ENCODE measurements around the gene ARHGAP26. TPM values are rescaled to one million over a fixed set of nuclear protein-coding genes. Genes with fewer than 3 reads are reported as not detected.
A peak's percentile ranks its signal among the peaks of the same experiment; 100 is the strongest.

Gene ARHGAP26
- total RNA-seq, 1 experiment from 2014 or later: 79.8 TPM

GRCh38 chr5:142821733-142822487, 51.7 kb downstream of the ARHGAP26 start:
- H3K9me3 ChIP-seq: no peaks in the 10 kb centered on the region
- intact Hi-C loops (cut with micrococcal nuclease; ENCODE audit: unreplicated experiment): loop anchor here (1.0 kb wide), 1 partner anchor 26 kb away; no protein-coding TSS in a partner anchor
- H3K27me3 ChIP-seq (replicated peaks; ENCODE audit: control insufficient read depth, insufficient read depth, low read length): no peaks in the 10 kb centered on the region
- Mint-ChIP-seq H3K27ac (ENCODE audit: unreplicated experiment) (peak overlapping the region; percentile 60), H3K9me3 (ENCODE audit: unreplicated experiment) (no peaks in the 10 kb centered on the region), H3K4me1 (ENCODE audit: low read depth, unreplicated experiment) (peaks cover 60% of the 10 kb centered on the region), H3K4me3 (ENCODE audit: unreplicated experiment) (peak overlapping the region; percentile 30), H3K27me3 (ENCODE audit: insufficient read depth, unreplicated experiment) (no peaks in the 10 kb centered on the region), H3K36me3 (ENCODE audit: insufficient read depth, unreplicated experiment) (peaks cover 4% of the 10 kb centered on the region)
- TF ChIP-seq, protein P1, sequence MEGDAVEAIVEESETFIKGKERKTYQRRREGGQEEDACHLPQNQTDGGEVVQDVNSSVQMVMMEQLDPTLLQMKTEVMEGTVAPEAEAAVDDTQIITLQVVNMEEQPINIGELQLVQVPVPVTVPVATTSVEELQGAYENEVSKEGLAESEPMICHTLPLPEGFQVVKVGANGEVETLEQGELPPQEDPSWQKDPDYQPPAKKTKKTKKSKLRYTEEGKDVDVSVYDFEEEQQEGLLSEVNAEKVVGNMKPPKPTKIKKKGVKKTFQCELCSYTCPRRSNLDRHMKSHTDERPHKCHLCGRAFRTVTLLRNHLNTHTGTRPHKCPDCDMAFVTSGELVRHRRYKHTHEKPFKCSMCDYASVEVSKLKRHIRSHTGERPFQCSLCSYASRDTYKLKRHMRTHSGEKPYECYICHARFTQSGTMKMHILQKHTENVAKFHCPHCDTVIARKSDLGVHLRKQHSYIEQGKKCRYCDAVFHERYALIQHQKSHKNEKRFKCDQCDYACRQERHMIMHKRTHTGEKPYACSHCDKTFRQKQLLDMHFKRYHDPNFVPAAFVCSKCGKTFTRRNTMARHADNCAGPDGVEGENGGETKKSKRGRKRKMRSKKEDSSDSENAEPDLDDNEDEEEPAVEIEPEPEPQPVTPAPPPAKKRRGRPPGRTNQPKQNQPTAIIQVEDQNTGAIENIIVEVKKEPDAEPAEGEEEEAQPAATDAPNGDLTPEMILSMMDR (IDR thresholded peaks at IDR 0.05; ENCODE audit: insufficient read depth in 1 of 2, low read depth in 1 of 2, low read length in 1 of 2, severe bottlenecking in 1 of 2, unreplicated experiment in 1 of 2): no peak
- POLR2A ChIA-PET: interaction anchor here (1.2 kb wide), 1 partner anchor 12 kb away, joined by 3 read pairs; no protein-coding TSS in a partner anchor
- CTCF ChIA-PET: interaction anchor here (0.7 to 1.8 kb wide), 4 partner anchors 45 to 109 kb away, joined by 3 to 8 read pairs (median 3); no protein-coding TSS in a partner anchor
- peaks cover 91% of the 10 kb centered on the region for H3K4me1 ChIP-seq
- DNase-seq: peak; percentile 38 to 48
- no peaks in the 10 kb centered on the region for H3K36me3 ChIP-seq (ENCODE audit: control insufficient read depth, insufficient read depth, low read length)
- H3K4me3 ChIP-seq (ENCODE audit: low read depth, low read length): no peak overlapping the region
- no TSS peak for BruUV-seq (replicated peaks)

GRCh38 chr5:142823126-142823525, 52.9 kb downstream of the ARHGAP26 start:
- intact Hi-C loops (cut with micrococcal nuclease; ENCODE audit: unreplicated experiment): no loop called here
- no TSS peak for BruUV-seq (replicated peaks)
- POLR2A ChIA-PET: no interaction called here
- CTCF ChIA-PET: no interaction called here
- Mint-ChIP-seq H3K27ac (ENCODE audit: unreplicated experiment) (no peak overlapping the region), H3K9me3 (ENCODE audit: unreplicated experiment) (no peaks in the 10 kb centered on the region), H3K4me3 (ENCODE audit: unreplicated experiment) (no peak overlapping the region), H3K36me3 (ENCODE audit: insufficient read depth, unreplicated experiment) (peaks cover 4% of the 10 kb centered on the region), H3K27me3 (ENCODE audit: insufficient read depth, unreplicated experiment) (no peaks in the 10 kb centered on the region), H3K4me1 (ENCODE audit: low read depth, unreplicated experiment) (peaks cover 55% of the 10 kb centered on the region)
- TF ChIP-seq, protein P1 (IDR thresholded peaks at IDR 0.05; ENCODE audit: insufficient read depth in 1 of 2, low read depth in 1 of 2, low read length in 1 of 2, severe bottlenecking in 1 of 2, unreplicated experiment in 1 of 2): no peak
- H3K36me3 ChIP-seq (ENCODE audit: control insufficient read depth, insufficient read depth, low read length): no peaks in the 10 kb centered on the region
- H3K4me3 ChIP-seq (ENCODE audit: low read depth, low read length): no peak overlapping the region
- DNase-seq: no peak
- H3K27me3 ChIP-seq (replicated peaks; ENCODE audit: control insufficient read depth, insufficient read depth, low read length): no peaks in the 10 kb centered on the region
- H3K4me1 ChIP-seq: peaks cover 92% of the 10 kb centered on the region
- no peaks in the 10 kb centered on the region for H3K9me3 ChIP-seq

- H3K9me3 Mint-ChIP-seq (ENCODE audit: unreplicated experiment): no peaks in the 10 kb centered on the region
- ChIA-PET POLR2A (no interaction called here), CTCF (interaction anchor here (0.6 to 0.7 kb wide), 2 partner anchors 26 to 1054 kb away, joined by 3 to 4 read pairs; no protein-coding TSS in a partner anchor)
- H3K36me3 ChIP-seq (ENCODE audit: control insufficient read depth, insufficient read depth, low read length): no peaks in the 10 kb centered on the region
- TF ChIP-seq, protein P1 (IDR thresholded peaks at IDR 0.05; ENCODE audit: insufficient read depth in 1 of 2, low read depth in 1 of 2, low read length in 1 of 2, severe bottlenecking in 1 of 2, unreplicated experiment in 1 of 2): no peak
- peaks cover 4% of the 10 kb centered on the region for H3K36me3 Mint-ChIP-seq (ENCODE audit: insufficient read depth, unreplicated experiment)
- BruUV-seq (replicated peaks): no TSS peak
- H3K4me3 ChIP-seq (ENCODE audit: low read depth, low read length): no peak overlapping the region
- H3K27ac Mint-ChIP-seq (ENCODE audit: unreplicated experiment): no peak overlapping the region
- H3K4me1 ChIP-seq: peaks cover 95% of the 10 kb centered on the region
- intact Hi-C loops (cut with micrococcal nuclease; ENCODE audit: unreplicated experiment): no loop called here
- H3K9me3 ChIP-seq: no peaks in the 10 kb centered on the region
- H3K27me3 ChIP-seq (replicated peaks; ENCODE audit: control insufficient read depth, insufficient read depth, low read length): no peaks in the 10 kb centered on the region
- no peak for DNase-seq
- no peak overlapping the region for H3K4me3 Mint-ChIP-seq (ENCODE audit: unreplicated experiment)
- no peaks in the 10 kb centered on the region for H3K27me3 Mint-ChIP-seq (ENCODE audit: insufficient read depth, unreplicated experiment)
- H3K4me1 Mint-ChIP-seq (ENCODE audit: low read depth, unreplicated experiment): peaks cover 57% of the 10 kb centered on the region
Observed at GRCh38 chr5:142823806-142824205, 53.6 kb downstream of the ARHGAP26 start.
